Activated T-helper 1 cell treated with Interleukin-2 at 50 U/mL for 16 hours (primary cell): Measurements from ENCODE around the gene RIN1.

Experiments used
- DNase-seq: peaks from one replicate; pipeline ENCODE4 v3.0.0-alpha.2; 2020; ENCODE audit warnings: low read depth

RIN1 gene

DNA sequence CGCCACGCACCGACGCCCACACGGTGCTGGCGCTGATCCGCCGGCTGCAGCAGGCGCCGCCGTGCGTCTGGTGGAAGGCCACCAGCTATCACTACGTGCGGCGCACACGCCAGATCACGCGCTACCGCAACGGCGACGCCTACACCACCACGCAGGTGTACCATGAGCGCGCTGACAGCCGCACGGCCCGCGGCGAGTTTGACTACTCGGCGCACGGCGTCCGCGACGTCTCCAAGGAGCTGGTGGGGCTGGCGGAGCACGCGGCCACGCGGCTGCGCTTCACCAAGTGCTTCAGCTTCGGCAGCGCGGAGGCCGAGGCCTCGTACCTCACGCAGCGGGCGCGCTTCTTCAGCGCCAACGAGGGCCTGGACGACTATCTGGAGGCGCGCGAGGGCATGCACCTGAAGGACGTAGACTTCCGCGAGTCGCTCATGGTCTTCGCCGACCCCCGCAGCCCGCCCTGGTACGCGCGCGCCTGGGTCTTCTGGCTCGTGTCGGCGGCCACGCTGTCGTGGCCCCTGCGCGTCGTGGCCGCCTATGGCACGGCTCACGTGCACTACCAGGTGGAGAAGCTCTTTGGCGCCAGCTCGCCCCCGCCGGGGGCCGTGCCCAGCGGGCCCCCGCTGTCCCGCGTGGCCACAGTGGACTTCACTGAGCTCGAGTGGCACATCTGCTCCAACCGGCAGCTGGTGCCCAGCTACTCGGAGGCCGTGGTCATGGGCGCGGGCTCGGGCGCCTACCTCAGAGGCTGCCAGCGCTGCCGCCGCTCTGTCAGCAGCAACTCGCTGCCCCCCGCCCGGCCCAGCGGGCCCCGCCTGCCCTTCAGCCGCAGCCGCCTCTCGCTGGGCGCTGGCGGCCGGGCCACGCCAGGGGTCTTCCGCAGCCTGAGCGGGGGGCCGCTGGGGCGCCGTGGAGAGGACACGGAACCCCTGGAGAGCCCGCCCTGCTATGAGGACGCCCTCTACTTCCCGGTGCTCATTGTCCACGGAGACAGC, 41.3 kb downstream of the RIN1 start:
- no peak for DNase-seq

- no peak for DNase-seq
Observed at GRCh38 chr11:66293777-66294625, 42.2 kb downstream of the RIN1 start.

DNA sequence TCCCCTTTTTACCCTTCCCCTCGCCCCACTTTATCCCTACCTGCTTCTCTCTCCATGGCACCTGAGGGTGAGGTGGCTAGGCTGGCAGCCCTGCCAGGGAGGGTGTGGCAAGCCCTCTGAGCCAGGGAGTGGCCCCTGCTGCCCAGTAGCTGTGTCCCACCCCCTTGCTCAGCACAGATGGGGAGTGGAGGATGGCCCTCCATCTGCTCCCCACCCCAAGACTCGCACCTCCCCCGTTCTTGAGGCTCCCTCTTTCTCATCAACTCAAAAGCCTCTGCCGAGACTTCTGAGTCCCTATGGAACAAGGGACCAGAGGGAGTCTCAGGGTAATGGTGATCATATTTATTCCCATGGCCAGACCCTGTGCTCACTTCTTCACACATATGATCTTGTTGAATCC, 42.9 kb downstream of the RIN1 start:
- DNase-seq, result no peak

DNA sequence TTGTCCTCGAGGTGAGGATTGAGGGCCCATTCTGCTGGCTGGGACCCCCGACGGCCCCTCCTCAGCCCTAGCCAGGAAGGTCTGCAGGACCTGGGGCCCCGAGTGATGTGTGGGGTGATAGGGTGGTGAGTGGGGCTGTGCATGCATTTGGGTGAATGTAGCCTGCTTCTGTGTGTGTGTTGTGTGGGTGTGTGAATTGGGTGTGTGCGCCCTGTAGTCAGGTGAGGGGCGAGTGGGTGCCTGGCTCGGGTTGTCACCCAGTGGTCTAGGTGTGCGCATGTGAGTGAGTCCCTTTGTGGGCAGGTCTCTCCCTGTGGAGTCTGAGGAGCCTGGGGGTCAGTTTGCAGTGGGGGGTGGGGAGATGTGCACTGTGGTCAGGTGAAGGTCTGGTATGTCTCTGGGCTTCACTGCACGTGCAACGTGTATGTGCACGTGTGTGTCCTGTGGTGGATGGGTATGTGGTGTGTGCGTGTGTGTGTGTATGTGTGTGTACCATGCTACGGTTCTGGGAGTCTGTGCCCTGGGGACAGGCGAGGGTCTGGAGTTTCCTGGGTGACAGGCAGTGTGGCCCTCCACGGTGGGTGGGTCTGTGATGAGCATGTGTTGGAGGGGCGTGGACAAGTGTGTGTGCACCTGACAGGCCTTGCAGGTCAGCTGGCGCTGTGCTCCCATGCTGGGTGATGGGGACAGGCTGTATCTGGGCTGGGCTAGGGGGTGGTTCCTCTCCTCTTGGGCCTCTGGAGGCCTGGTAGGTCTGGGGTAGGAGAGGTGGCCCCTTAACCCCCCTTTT, 43.5 kb downstream of the RIN1 start:
- DNase-seq, result no peak

DNA sequence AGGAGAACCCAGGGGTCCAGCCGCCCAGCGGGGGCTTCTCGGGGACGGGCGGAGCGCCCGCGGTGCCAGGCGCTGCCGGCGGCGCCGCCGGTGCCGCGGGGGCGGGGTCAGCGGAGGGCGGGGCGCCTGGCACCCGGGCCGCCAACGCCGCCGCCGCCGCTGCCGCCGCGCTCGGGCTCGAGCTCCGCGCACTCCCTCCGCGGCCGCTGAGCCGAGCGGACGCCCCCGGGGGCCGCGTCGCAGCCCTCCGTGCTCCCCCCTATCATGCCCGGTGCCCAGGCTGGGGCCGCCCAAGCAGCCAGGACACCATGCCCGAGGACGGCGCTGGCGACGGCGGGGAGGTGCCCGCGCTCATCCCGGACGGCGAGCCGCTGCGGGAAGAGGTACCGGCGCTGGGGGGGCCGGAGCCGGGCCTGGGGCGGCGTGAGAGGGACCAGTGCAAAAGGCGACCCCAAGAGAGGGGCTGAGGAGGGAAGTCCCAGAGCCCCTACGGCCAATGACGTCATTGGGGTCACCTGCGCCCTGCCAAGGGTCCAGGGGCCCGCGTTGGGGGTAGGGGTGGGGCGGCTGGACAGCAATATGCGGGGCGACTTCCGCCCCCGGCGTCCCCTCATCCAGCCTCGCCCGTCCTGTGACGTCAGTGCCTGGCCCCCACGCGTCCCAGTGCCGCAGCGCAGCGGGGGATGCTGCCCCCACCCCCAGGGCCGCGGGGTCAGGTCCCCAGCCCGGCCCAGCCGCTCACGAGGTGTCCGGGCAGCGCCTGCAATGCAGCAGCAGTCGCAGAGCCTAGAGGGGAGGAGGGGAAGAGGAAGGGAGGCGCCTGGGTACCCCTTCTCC, 44.3 kb downstream of the RIN1 start, which contains the start of gene TMEM151A:
TMEM151A (plus strand) TSS at position 189 of the 837 bp plus-strand sequence; CDS start at position 309, 120 bp downstream.
- no peak for DNase-seq

- no peak for DNase-seq
Observed at GRCh38 chr11:66291303-66291705, 44.9 kb downstream of the RIN1 start.

DNA sequence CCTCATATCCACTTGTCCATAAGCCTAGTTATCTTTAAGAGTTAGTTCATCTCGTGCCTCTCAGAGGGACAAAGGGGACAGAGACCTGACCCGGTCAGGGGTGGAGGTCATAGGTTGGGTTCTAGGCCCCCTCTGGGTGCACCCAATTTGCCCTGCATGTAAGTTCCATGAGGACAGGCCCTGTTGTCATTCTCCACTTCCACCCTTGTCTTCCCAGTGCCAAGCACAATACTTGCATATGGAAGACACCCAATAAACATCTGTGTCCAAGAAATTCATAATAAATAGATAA, 46.0 kb downstream of the RIN1 start:
- DNase-seq, result no peak

DNA sequence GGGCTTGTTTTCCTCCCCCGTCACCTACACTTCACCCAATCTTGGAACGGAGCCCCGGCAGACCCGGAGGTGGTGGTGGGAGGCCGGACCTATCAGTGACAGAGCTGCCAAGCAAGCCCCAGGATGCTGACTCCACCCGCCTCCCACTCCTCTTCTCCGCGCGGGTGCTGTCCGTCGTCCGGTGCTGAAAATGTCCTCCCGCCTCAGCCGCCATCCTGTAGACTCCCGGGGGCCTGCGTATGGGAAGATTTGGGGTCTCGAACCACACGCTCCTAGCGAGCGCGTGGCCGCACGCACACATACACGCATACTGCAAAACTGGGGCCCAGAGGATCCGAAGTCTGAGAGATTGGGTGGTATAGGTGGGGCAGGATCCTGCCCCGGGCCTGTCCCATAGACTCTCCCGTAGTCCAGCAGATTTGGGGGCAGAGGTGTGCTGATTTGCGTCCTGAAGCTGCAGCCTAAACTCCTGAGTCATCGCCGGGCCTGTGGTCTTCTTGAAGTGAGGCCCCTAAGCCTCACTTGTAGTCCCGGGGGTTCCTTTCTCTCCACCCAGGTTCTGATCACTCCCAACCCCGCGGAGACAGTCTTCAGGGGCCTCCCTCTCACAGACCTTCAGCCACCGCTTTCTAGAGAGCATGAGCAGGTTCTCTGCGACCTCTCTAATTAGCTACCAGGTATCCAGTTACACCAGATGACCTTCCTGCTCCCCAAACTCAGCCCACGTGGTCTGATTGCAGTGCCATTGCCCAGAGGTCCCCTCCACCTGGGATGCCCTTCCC, 46.5 kb downstream of the RIN1 start:
- DNase-seq, result peak; percentile 61

- peak; percentile 97 for DNase-seq
Observed at GRCh38 chr11:66288671-66289547, 47.3 kb downstream of the RIN1 start, which contains the start of gene YIF1A. Gene YIF1A (minus strand): TSS chr11:66289143. CDS start chr11:66288985, 158 bp downstream.

- no peak for DNase-seq
Observed at GRCh38 chr11:66287889-66288670, 48.2 kb downstream of the RIN1 start.

GRCh38 chr11:66287211-66287888, 48.9 kb downstream of the RIN1 start:
- no peak for DNase-seq

- DNase-seq, result no peak
Observed at GRCh38 chr11:66286699-66287098, 49.5 kb downstream of the RIN1 start.

- DNase-seq, result no peak
Observed at GRCh38 chr11:66285250-66285947, 50.8 kb downstream of the RIN1 start.

DNA sequence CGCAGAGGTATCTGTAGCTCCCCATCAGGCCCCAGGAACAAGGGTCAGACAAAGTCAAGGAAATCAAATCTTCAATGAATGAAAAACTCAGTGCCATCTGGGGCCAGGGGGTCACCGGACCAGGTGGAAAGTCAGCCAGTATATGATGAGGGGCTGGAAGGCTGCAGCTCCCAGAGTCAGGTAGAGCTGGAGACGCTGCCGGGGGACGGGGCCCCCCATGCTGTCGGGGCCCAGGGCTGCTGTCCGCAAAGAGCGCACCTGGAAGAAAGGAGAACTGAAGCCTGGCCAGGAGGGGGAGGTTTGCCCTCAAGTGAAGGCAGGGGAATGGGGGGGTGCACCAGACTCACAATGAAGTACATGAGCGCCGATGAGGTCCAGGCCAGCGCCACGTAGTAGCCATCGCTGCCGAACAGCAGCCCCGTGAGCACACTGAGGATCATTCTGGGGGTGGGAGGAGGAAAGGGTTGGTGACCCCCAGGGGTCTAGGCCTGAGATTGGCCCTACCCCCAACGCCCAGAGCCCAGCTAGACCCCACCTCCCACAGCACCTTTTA, 51.6 kb downstream of the RIN1 start:
- DNase-seq, result no peak

- no peak for DNase-seq
Observed at GRCh38 chr11:66283461-66284105, 52.7 kb downstream of the RIN1 start.
